K562 (cell line): Measurements from ENCODE around the gene ZDHHC22. TPM values are rescaled to one million over a fixed set of nuclear protein-coding genes. Genes with fewer than 3 reads are reported as not detected.

ENCODE experiments used
- ATAC-seq: fragments of 200-7000 bp; cut with Tn5 transposase; 3 replicates; pipeline ENCODE4 v1.9.1; 2020; ENCODE audit warnings: moderate library complexity
- BruUV-seq: library from RNA; stranded (reverse); fragments of 400-500 nt; replicated peaks from 2 replicates; lab custom pipeline; 2021; lab: Mats Ljungman, UMichigan
- CTCF ChIA-PET: fragments of 300-600 bp; formaldehyde crosslinking; extraction: SDS; loops from one replicate; lab custom pipeline; 2021; ENCODE audit warnings: low intra/inter-chr PET ratio; lab: Yijun Ruan, JAX
- POLR2A ChIA-PET: fragments of 300-600, 350-650 bp; sonication (Branson Sonifier 250); formaldehyde crosslinking; extraction: SDS; loops from one replicate; lab custom pipeline; 2021; ENCODE audit warnings: antibody characterized with exemption, inconsistent platforms; lab: Yijun Ruan, JAX
- DNase-seq, 4 experiments: peaks; one replicate each; pipeline versions ENCODE4 v3.0.0 to v3.0.0-alpha.2; 2011 to 2018; ENCODE audit warnings: low spot score in 3 of 4, mixed read lengths in 3 of 4; ENCODE audit errors: extremely low read depth in 1 of 4
- FAIRE-seq: peaks from 2 replicates; lab custom pipeline; 2011; peaks lifted over from hg19 to GRCh38; lab: Jason Lieb, UNC
- H2AFZ ChIP-seq: 2 replicates; pipeline ENCODE4 v1.6.0; 2011; ENCODE audit warnings: low read depth, low read length, control low read depth, inconsistent platforms
- H3K27ac ChIP-seq: fragments of 200-600 bp; 3 replicates; pipeline ENCODE4 v1.8.0; 2011; ENCODE audit warnings: low read depth, mild to moderate bottlenecking, control low read depth, inconsistent platforms, low read length, moderate library complexity, mixed read lengths; ENCODE audit errors: extremely low read depth
- H3K27me3 ChIP-seq, 2 experiments: fragments of 300-600 bp in 1 of 2; 2 replicates in 1 of 2; 3 replicates in 1 of 2; pipeline versions ENCODE4 v1.6.0 to v1.8.0; 2011; ENCODE audit warnings: inconsistent platforms in 2 of 2, low read length in 2 of 2, mild to moderate bottlenecking in 1 of 2, mixed read lengths in 1 of 2, moderate library complexity in 1 of 2; ENCODE audit not compliant: control insufficient read depth in 2 of 2, insufficient read depth in 2 of 2
- H3K36me3 ChIP-seq: fragments of 300-600 bp; 3 replicates; pipeline ENCODE4 v1.8.0; 2011; ENCODE audit warnings: mild to moderate bottlenecking, low read length, inconsistent platforms; ENCODE audit not compliant: control insufficient read depth, insufficient read depth
- H3K4me1 ChIP-seq, 2 experiments: fragments of 200-600 bp in 1 of 2; replicated peaks in 1 of 2; 2 replicates in 1 of 2; 3 replicates in 1 of 2; pipeline versions ENCODE4 v1.5.1 to v1.8.0; 2011; ENCODE audit warnings: inconsistent platforms in 2 of 2, low read length in 2 of 2, mild to moderate bottlenecking in 1 of 2, mixed read lengths in 1 of 2, moderate library complexity in 1 of 2; ENCODE audit not compliant: control insufficient read depth in 2 of 2, insufficient read depth in 2 of 2
- H3K4me2 ChIP-seq: 2 replicates; pipeline ENCODE4 v1.6.1; 2011; ENCODE audit warnings: low read length, control low read depth, inconsistent platforms, mixed read lengths; ENCODE audit not compliant: insufficient read depth
- H3K4me3 ChIP-seq: fragments of 200-600 bp; sonication (generic), shearing (Covaris generic); 2 replicates; pipeline ENCODE4 v1.5.1; 2016; ENCODE audit warnings: control low read depth, inconsistent platforms
- H3K79me2 ChIP-seq: fragments of 200-600 bp; 3 replicates; pipeline ENCODE4 v1.8.0; 2011; ENCODE audit warnings: low read length, inconsistent platforms; ENCODE audit not compliant: control insufficient read depth, insufficient read depth
- H3K9ac ChIP-seq, 2 experiments: 2 replicates each; pipeline versions ENCODE4 v1.6.0 to v1.6.1; 2011; ENCODE audit warnings: low read depth in 2 of 2, low read length in 2 of 2, control low read depth in 1 of 2, inconsistent platforms in 1 of 2, mild to moderate bottlenecking in 1 of 2, mixed read lengths in 1 of 2; ENCODE audit not compliant: insufficient read depth in 1 of 2
- H3K9me1 ChIP-seq: one replicate; pipeline ENCODE4 v1.6.0; 2011; ENCODE audit warnings: inconsistent platforms, mild to moderate bottlenecking, low read length, moderate library complexity; ENCODE audit not compliant: control insufficient read depth, insufficient read depth
- H3K9me3 ChIP-seq: replicated peaks from 2 replicates; pipeline ENCODE4 v1.5.1; 2011; ENCODE audit warnings: low read depth, low read length, inconsistent platforms; ENCODE audit not compliant: control insufficient read depth, insufficient read depth
- H4K20me1 ChIP-seq: replicated peaks from 2 replicates; pipeline ENCODE4 v1.6.1; 2011; ENCODE audit warnings: low read length, inconsistent platforms, mixed read lengths; ENCODE audit not compliant: control insufficient read depth, insufficient read depth
- CTBP1 ChIP-seq: fragments of 450-650 bp; IDR thresholded peaks from 2 replicates; pipeline ENCODE4 v1.6.1; 2016; ENCODE audit warnings: borderline replicate concordance
- FOSL1 ChIP-seq: fragments of 200-800 bp; sonication (Bioruptor generic); conservative IDR thresholded peaks from 2 replicates; pipeline ENCODE4 v1.6.1; 2016; ENCODE audit warnings: missing genetic modification characterization, missing compliant biosample characterization
- FOXJ2 ChIP-seq: fragments of 200-800 bp; sonication (Bioruptor generic); IDR thresholded peaks from 2 replicates; pipeline ENCODE4 v1.6.1; 2016; ENCODE audit warnings: missing genetic modification characterization, missing compliant biosample characterization
- FUS ChIP-seq: fragments of 200-400 bp; formaldehyde crosslinking; optimal IDR thresholded peaks from 2 replicates; pipeline ENCODE3; 2017; ENCODE audit warnings: low read depth, low read length
- NR2C1 ChIP-seq, 2 experiments: fragments of 450-650 bp; IDR thresholded peaks; 2 replicates each; pipeline ENCODE4 v1.6.1; 2017; ENCODE audit warnings: mild to moderate bottlenecking in 2 of 2, antibody characterized with exemption in 1 of 2, inconsistent platforms in 1 of 2, missing compliant biosample characterization in 1 of 2, missing genetic modification characterization in 1 of 2
- NR3C1 ChIP-seq: sonication (generic); formaldehyde crosslinking; IDR thresholded peaks from 2 replicates; pipeline ENCODE4 v1.8.1; 2022; ENCODE audit warnings: missing genetic modification reagents
- SAP30 ChIP-seq: fragments of 200-600 bp; sonication (generic); IDR thresholded peaks from 2 replicates; pipeline ENCODE4 v1.6.1; 2012; ENCODE audit warnings: borderline replicate concordance, low read depth, mild to moderate bottlenecking, moderate library complexity, low read length, control low read depth, inconsistent platforms; ENCODE audit not compliant: insufficient read depth, poor library complexity, severe bottlenecking
- TCF15 ChIP-seq: fragments of 250-450 bp; sonication (Bioruptor Pico); IDR thresholded peaks from 2 replicates; pipeline ENCODE4 v1.8.0; 2022; ENCODE audit warnings: moderate library complexity, mild to moderate bottlenecking, inconsistent platforms
- TGIF2 ChIP-seq: sonication (generic); formaldehyde crosslinking; IDR thresholded peaks from 2 replicates; pipeline ENCODE4 v1.8.1; 2022; ENCODE audit warnings: mild to moderate bottlenecking, missing genetic modification reagents, moderate library complexity
- U2AF2 ChIP-seq: fragments of 200-400 bp; formaldehyde crosslinking; optimal IDR thresholded peaks from 2 replicates; pipeline ENCODE3; 2017; ENCODE audit warnings: low read depth, mild to moderate bottlenecking, low read length
- ZNF143 ChIP-seq: sonication (generic); formaldehyde crosslinking; IDR thresholded peaks from 2 replicates; pipeline ENCODE4 v1.9.0; 2022; ENCODE audit warnings: mild to moderate bottlenecking, missing genetic modification reagents
- ZNF449 ChIP-seq: fragments of 250-450 bp; sonication (Bioruptor Pico); IDR thresholded peaks from 2 replicates; pipeline ENCODE4 v1.8.0; 2022; ENCODE audit warnings: moderate library complexity, mild to moderate bottlenecking, inconsistent platforms
- ZNF584 ChIP-seq: fragments of 200-800 bp; sonication (Bioruptor generic); IDR thresholded peaks from 2 replicates; pipeline ENCODE4 v1.6.1; 2016; ENCODE audit warnings: low read depth, mild to moderate bottlenecking, missing genetic modification characterization, missing compliant biosample characterization
- WGBS: fragments of 100-300 bp; shearing (Covaris generic); methylation state at CpG from one replicate; pipeline ENCODE4 v1.1.6; 2016; ENCODE audit warnings: low coverage, mixed read lengths; ENCODE audit not compliant: insufficient coverage; ENCODE audit errors: missing lambda C conversion rate; 5-methylcytosine and 5-hydroxymethylcytosine counted together
- in situ Hi-C: fragments of 300-500 bp; cut with MboI; formaldehyde crosslinking; loops from 4 replicates; pipeline ENCODE4 v1.15.0; 2018; ENCODE audit warnings: inconsistent platforms, mixed read lengths
- intact Hi-C: fragments of 100-400 bp; cut with micrococcal nuclease; formaldehyde crosslinking; loops from 2 replicates; pipeline ENCODE4 v1.14.2; 2022
- polyA plus RNA-seq, 8 experiments: library from polyadenylated mRNA; depleted of rRNA in 4 of 8; stranded (reverse) in 5 of 8; unstranded in 3 of 8; fragments of >200 nt; fragmentation: Nextera tagmentation in 2 of 8; fragmentation: Illumina TruSeq in 1 of 8; extraction: Ambion mirVana in 2 of 8; extraction: Trizol in 1 of 8; gene quantifications; 2 replicates each; pipeline versions ENCODE4 v1.2.1 to v1.2.3, GENCODE V29; 2011 to 2014; ENCODE audit warnings: inconsistent platforms in 1 of 8, missing spikeins in 1 of 8
- total RNA-seq, 7 experiments: library from RNA; depleted of rRNA in 6 of 7; stranded (reverse); fragments of >200 nt in 6 of 7; fragmentation: Illumina TruSeq in 2 of 7; extraction: Trizol in 2 of 7; gene quantifications; 2 replicates each; pipeline versions ENCODE4 v1.2.1 to v1.2.3, GENCODE V29; 2011 to 2021; ENCODE audit warnings: low replicate concordance in 1 of 7
- TF ChIP-seq, protein P1 (sequence below): fragments of 250-450 bp; sonication (Bioruptor Pico); IDR thresholded peaks from 2 replicates; pipeline ENCODE4 v1.5.0; 2021; ENCODE audit warnings: mild to moderate bottlenecking, borderline replicate concordance

Gene ZDHHC22
- total and polyA plus RNA-seq, 9 of the 15 experiments (the other 6 are each of a cell fraction or from before 2014, with no cell fraction given) = not detected

DNA sequence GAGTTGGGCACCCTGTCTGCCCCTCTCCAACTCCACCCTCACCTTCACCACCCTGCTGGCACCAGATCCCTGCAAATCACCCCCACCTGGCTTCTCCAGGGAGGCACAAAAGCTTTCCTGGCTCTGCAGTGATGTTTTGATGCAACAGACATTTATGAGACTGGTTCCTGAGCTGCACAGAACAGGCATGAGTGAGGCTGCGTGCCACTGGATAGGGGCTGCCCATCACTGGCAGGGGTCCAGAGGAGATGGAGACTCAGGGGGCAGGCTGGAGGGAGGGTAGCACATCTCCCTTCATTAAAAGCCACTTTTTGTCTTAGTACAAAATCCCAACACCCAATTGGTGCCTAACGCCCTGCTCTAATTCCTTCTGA is 17.3 kb upstream of the ZDHHC22 start (continued):
- TF ChIP-seq, protein P1, sequence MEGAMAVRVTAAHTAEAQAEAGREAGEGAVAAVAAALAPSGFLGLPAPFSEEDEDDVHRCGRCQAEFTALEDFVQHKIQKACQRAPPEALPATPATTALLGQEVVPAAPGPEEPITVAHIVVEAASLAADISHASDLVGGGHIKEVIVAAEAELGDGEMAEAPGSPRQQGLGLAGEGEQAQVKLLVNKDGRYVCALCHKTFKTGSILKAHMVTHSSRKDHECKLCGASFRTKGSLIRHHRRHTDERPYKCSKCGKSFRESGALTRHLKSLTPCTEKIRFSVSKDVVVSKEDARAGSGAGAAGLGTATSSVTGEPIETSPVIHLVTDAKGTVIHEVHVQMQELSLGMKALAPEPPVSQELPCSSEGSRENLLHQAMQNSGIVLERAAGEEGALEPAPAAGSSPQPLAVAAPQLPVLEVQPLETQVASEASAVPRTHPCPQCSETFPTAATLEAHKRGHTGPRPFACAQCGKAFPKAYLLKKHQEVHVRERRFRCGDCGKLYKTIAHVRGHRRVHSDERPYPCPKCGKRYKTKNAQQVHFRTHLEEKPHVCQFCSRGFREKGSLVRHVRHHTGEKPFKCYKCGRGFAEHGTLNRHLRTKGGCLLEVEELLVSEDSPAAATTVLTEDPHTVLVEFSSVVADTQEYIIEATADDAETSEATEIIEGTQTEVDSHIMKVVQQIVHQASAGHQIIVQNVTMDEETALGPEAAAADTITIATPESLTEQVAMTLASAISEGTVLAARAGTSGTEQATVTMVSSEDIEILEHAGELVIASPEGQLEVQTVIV = no peak
- TF ChIP-seq U2AF2 (no peak), SAP30 (no peak), ZNF584 (no peak)

DNA sequence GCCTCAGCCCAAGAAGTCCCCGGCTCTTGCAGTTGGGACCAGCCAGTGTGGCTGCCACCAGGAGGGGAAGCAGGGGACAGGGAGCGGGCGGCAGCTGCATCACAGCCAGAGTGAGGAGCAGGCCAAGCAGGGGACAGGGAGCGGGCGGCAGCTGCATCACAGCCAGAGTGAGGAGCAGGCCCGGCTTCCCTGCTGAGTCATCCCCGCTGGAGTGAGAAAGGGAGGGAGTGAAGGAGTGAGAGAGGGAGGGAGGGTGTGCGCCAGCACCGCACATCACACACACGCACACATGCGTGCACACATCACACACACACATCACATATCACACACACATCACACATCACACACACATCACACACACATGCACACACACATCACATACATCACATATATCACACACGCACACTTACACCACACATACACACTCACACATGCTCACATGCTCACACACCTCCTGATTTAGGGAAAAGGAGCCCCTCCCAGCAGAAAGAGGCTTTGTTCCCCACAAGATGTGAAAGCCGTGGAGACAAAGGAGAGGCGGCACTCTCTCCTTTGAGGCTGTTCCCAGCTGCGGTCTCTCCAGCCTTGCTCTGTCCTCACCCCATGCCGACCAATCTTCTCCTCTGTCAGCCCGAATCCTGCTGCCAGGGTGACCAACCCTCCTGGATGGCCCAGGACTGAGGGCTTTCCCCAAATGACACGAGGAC is 16.7 kb upstream of the ZDHHC22 start:
- H3K27ac ChIP-seq = no peak overlapping the region; the same call in 2 of the 3 replicates
- BruUV-seq = no TSS peak
- CTCF ChIA-PET = interaction anchor here (0.7 kb wide), 1 partner anchor 25 kb away, joined by 4 read pairs; no protein-coding TSS in a partner anchor
- ATAC-seq (peak; percentile 94), DNase-seq (peak; percentile 34 to 52 (median 44)), FAIRE-seq (peak; percentile 65)
- POLR2A ChIA-PET = interaction anchor here (0.6 kb wide), 1 partner anchor 10 kb away, joined by 5 read pairs; no protein-coding TSS in a partner anchor
- no peak overlapping the region for H3K9ac ChIP-seq
- WGBS = 3% methylated on average over 6 of the region's 18 CpGs
- peaks cover 0 to 31% of the 10 kb centered on the region in 2 experiments; a peak in 3 of 5 replicates for H3K27me3 ChIP-seq
- no peaks in the 10 kb centered on the region for H3K79me2 ChIP-seq
- H4K20me1 ChIP-seq = no peaks in the 10 kb centered on the region
- H2AFZ ChIP-seq = no peak overlapping the region
- no peaks in the 10 kb centered on the region for H3K9me3 ChIP-seq
- no peak overlapping the region; the same call in 1 of the 2 replicates for H3K4me2 ChIP-seq
- no peaks in the 10 kb centered on the region for H3K36me3 ChIP-seq
- no peak overlapping the region for H3K4me3 ChIP-seq
- H3K4me1 ChIP-seq = peaks cover 2 to 8% of the 10 kb centered on the region in 2 experiments; a peak in 3 of 5 replicates
- in situ Hi-C loops (no loop called here), intact Hi-C loops (no loop called here)
- no peaks in the 10 kb centered on the region for H3K9me1 ChIP-seq
- TF ChIP-seq FOXJ2 (tag) = no peak
- no peak for TF ChIP-seq TGIF2 (CRISPR knock-in tag)
- TF ChIP-seq CTBP1 = peak; percentile 50; the same call in 1 of the 2 replicates
- TF ChIP-seq FUS = no peak
- no peak for TF ChIP-seq ZNF449 (CRISPR knock-in tag)
- TF ChIP-seq FOSL1 = peak; percentile 46
- TF ChIP-seq NR2C1 (IDR thresholded peaks at IDR 0.05) = no peak
- no peak for TF ChIP-seq NR2C1 (tag; IDR thresholded peaks at IDR 0.05)
- TF ChIP-seq TCF15 (CRISPR knock-in tag) = no peak
- TF ChIP-seq NR3C1 (CRISPR knock-in tag) = no peak
- TF ChIP-seq ZNF143 (CRISPR knock-in tag) = no peak
